Stimulated activated CD4-positive, alpha-beta T cell treated with anti-CD3 and anti-CD28 coated beads, Interleukin-2, amount 100 ng/mL, for 4 hours (primary cell): ENCODE results near the gene POU3F3.

Experiments used
- DNase-seq: peaks from one replicate; pipeline ENCODE4 v3.0.0-alpha.2; 2020; ENCODE audit warnings: low read depth

Gene POU3F3

DNA sequence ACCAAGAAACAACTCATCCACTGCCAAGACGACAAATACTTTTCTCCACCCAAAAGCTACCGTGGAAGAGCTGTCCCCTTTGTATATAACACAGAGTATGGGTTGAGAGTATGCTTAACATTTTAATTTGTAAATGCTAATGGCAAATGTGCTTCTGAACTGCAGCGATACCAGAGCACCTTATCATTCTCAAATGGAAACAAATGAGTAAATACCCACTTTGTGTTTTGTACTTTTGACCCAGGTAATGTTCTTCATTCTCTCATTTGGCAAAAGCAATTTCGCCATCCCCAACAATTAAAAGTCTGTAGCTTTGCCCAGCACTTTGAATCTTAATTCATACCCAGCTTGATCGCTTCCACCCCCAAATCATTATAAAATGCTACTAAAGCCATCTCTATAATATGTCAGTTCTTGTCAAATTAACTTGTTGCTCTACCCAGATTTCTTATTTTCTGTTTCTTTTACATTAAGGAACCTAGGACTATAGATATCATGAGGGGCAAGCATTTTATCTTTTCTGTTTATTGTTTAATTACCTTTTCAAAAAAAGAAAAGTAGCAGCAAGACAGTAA is 6.2 kb upstream of the POU3F3 start:
- no peak for DNase-seq

- DNase-seq, result no peak
Observed at GRCh38 chr2:104848526-104848925, 5.4 kb upstream of the POU3F3 start.

- no peak for DNase-seq
Observed at GRCh38 chr2:104849101-104849500, 4.8 kb upstream of the POU3F3 start.

GRCh38 chr2:104849618-104850141 is 4.2 kb upstream of the POU3F3 start:
- DNase-seq, result no peak

- DNase-seq, result no peak
Observed at GRCh38 chr2:104850361-104851290, 3.3 kb upstream of the POU3F3 start.

- DNase-seq, result no peak
Observed at GRCh38 chr2:104851291-104852089, 2.4 kb upstream of the POU3F3 start.

GRCh38 chr2:104852090-104852666 is 1.7 kb upstream of the POU3F3 start:
- no peak for DNase-seq

GRCh38 chr2:104854498-104855220 is 744 bp downstream of the POU3F3 start:
- DNase-seq, result no peak

- DNase-seq, result no peak
Observed at GRCh38 chr2:104855221-104856085, 1.5 kb downstream of the POU3F3 start.

DNA sequence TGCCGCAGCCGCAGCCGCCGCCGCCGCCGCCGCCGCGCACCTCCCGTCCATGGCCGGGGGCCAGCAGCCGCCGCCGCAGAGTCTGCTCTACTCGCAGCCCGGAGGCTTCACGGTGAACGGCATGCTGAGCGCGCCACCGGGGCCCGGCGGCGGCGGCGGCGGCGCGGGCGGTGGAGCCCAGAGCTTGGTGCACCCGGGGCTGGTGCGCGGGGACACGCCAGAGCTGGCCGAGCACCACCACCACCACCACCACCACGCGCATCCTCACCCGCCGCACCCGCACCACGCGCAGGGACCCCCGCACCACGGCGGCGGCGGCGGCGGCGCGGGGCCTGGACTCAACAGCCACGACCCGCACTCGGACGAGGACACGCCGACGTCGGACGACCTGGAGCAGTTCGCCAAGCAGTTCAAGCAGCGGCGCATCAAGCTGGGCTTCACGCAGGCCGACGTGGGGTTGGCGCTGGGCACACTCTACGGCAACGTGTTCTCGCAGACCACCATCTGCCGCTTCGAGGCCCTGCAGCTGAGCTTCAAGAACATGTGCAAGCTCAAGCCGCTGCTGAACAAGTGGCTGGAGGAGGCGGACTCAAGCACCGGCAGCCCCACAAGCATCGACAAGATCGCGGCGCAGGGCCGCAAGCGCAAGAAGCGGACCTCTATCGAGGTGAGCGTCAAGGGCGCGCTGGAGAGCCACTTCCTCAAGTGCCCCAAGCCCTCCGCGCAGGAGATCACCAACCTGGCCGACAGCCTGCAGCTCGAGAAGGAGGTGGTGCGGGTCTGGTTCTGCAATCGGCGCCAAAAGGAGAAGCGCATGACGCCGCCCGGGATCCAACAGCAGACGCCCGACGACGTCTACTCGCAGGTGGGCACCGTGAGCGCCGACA is 2.4 kb downstream of the POU3F3 start:
- no peak for DNase-seq

GRCh38 chr2:104856973-104857261 is 3.0 kb downstream of the POU3F3 start:
- DNase-seq, result no peak

- DNase-seq, result no peak
Observed at GRCh38 chr2:104857262-104858005, 3.5 kb downstream of the POU3F3 start.

GRCh38 chr2:104858006-104858978 is 4.4 kb downstream of the POU3F3 start:
- DNase-seq, result no peak

DNA sequence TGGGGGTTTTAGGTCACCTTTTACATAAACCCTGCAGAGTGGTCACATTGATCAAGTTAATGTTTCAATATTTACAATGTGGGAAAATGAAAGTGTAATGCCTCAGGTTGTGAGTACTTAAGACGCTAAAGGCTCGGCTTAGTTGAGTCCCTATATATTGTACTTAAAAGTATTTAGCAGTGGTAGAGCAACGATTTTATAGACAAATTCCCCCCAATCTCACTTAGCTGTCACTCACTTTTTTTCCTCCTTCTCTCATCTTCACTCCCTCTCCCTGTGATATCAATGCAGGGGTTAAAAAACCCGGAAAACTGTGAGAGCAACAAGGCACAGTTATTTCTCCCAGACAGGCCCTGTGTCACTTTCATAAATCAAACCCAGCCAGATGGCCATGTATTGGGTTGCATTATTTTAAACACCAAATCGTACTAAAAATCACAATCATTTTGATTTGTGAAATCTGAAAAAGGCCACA is 5.4 kb downstream of the POU3F3 start:
- no peak for DNase-seq

DNA sequence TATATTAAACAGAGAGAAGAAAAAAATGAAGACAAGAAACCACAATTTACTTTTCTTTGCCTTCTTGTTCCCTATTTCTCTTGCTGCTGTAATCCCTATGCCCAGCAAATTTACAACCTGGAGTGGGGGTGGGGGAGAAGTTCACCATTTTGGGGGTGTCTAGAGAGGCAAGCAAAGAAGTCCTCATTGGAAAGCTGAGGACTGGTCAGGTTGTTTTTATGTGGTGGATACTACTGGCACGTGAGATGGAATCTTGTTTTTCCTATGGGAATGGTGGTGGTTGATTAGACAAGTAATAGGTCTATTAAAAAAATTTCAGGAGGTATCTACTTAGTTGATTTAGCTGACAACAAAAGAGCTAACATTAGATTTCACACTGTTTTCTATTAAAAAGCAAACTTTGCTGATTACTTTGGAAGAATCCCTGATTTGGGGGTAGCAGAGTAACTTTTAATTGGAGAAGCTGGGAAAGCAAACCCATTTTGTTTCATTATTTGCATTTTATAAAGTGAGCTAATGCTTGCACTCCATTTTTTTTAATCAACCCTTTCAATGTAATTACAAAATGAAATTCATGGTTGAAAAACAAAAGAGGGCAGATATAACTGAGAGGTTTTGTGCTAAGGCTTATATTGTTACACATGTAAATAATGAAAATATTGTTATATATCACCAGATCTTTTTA is 6.0 kb downstream of the POU3F3 start:
- no peak for DNase-seq

DNA sequence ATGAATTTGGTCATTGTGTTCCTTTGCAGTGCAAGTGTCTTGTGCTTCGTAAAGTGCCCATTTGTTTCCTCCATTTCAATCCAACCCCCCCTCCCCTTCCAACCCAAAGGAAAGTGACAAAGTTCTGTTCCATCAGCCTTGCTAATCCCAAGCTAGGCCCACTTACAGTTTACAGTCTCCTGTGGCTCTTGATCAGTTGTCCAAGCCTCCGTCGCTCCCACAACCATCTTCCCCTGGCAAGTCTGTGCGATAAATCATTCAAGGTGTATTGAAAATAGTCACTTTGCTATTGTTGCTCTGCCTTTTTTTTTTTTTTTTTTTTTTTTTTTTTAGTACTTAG is 6.5 kb downstream of the POU3F3 start:
- DNase-seq, result no peak
